ENCODE measurements around the gene SPAG4.

DNA sequence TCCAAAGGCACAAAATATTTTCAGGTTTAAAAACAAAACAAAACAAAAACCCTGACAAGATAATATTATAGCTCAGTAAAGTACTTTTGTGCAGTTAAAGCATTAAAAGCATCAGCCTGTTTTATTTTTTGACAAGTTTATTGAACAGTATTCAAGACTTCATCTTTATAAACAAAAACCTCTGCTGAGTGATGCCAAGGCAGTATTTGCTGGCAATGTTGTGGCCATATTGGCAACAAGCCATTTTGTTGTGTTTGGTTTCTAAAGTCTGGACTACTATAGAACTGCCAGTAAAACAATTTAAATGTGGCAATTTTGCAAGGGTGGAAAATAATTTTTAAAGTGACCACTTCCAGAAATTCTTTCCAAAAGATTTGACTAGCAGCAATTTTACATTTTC is 33.2 kb downstream of the SPAG4 start:
- TF ChIP-seq, protein P1, sequence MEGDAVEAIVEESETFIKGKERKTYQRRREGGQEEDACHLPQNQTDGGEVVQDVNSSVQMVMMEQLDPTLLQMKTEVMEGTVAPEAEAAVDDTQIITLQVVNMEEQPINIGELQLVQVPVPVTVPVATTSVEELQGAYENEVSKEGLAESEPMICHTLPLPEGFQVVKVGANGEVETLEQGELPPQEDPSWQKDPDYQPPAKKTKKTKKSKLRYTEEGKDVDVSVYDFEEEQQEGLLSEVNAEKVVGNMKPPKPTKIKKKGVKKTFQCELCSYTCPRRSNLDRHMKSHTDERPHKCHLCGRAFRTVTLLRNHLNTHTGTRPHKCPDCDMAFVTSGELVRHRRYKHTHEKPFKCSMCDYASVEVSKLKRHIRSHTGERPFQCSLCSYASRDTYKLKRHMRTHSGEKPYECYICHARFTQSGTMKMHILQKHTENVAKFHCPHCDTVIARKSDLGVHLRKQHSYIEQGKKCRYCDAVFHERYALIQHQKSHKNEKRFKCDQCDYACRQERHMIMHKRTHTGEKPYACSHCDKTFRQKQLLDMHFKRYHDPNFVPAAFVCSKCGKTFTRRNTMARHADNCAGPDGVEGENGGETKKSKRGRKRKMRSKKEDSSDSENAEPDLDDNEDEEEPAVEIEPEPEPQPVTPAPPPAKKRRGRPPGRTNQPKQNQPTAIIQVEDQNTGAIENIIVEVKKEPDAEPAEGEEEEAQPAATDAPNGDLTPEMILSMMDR (IDR thresholded peaks at IDR 0.05): no peak
- TF ChIP-seq POLR2A (IDR thresholded peaks at IDR 0.05): no peak

Data from esophagus squamous epithelium (tissue), 4 donors.